ENCODE measurements around the gene SPR. TPM values are rescaled to one million over a fixed set of nuclear protein-coding genes. Genes with fewer than 3 reads are reported as not detected.

The SPR gene
- total and polyA plus RNA-seq, 9 of the 15 experiments (the other 6 are each of a cell fraction or from before 2014, with no cell fraction given), result 7.7 to 38.3 (median 26.3) TPM

GRCh38 chr2:72934683-72935610 is 47.7 kb downstream of the SPR start:
- Histone ChIP-seq H3K79me2 (ENCODE audit: control insufficient read depth, insufficient read depth, low read length) (no peaks in the 10 kb centered on the region), H3K9ac (ENCODE audit: insufficient read depth in 1 of 2, low read depth in 2 of 2, low read length in 2 of 2) (0 out of 4 replicates have a peak overlapping the region, but pooled peaks of 1 of the 2 experiments have one; percentile 10), H4K20me1 (replicated peaks; ENCODE audit: control insufficient read depth, insufficient read depth, low read length) (peaks cover 26% of the 10 kb centered on the region), H3K27ac (ENCODE audit: extremely low read depth, low read depth, low read length) (no peak overlapping the region), H3K4me1 (replicated peaks in 1 of 2; ENCODE audit: control insufficient read depth in 2 of 2, insufficient read depth in 2 of 2, low read length in 2 of 2) (peaks cover 0 to 7% of the 10 kb centered on the region in 2 experiments; a peak in 1 of 5 replicates), H3K4me2 (ENCODE audit: insufficient read depth, low read length) (no peak overlapping the region), H2AFZ (ENCODE audit: low read depth, low read length) (no peak overlapping the region), H3K27me3 (ENCODE audit: control insufficient read depth in 2 of 2, insufficient read depth in 2 of 2, low read length in 2 of 2) (peaks cover 5 to 73% of the 10 kb centered on the region in 2 experiments; a peak in 3 of 5 replicates), H3K4me3 (no peak overlapping the region), H3K9me3 (replicated peaks; ENCODE audit: control insufficient read depth, insufficient read depth, low read depth, low read length) (no peaks in the 10 kb centered on the region), H3K36me3 (ENCODE audit: control insufficient read depth, insufficient read depth, low read length) (no peaks in the 10 kb centered on the region), H3K9me1 (ENCODE audit: control insufficient read depth, insufficient read depth, low read length) (no peaks in the 10 kb centered on the region)
- ChIA-PET CTCF (ENCODE audit: low intra/inter-chr PET ratio) (interaction anchor here (0.6 to 1.4 kb wide), 2 partner anchors 41 to 42 kb away, joined by 3 to 4 read pairs; no protein-coding TSS in a partner anchor), POLR2A (interaction anchor here (0.6 kb wide), 1 partner anchor 1929 kb away, joined by 3 read pairs; no protein-coding TSS in a partner anchor)
- ATAC-seq (peak; percentile 85), DNase-seq (ENCODE audit: extremely low read depth in 1 of 4, low spot score in 3 of 4) (peak; percentile 67 to 75 (median 72)), FAIRE-seq (peak; percentile 91)
- in situ Hi-C loops (cut with MboI), result loop anchor here (5.0 kb wide), 1 partner anchor 43 kb away; no protein-coding TSS in a partner anchor
- no TSS peak for BruUV-seq (replicated peaks)
- intact Hi-C loops (cut with micrococcal nuclease), result loop anchor here (1.0 kb wide), 1 partner anchor 42 kb away; no protein-coding TSS in a partner anchor
- 12% methylated on average over 13 of the region's 14 CpGs for WGBS (ENCODE audit: insufficient coverage, low coverage, missing lambda C conversion rate)
- TF ChIP-seq RBM34 (IDR thresholded peaks at IDR 0.05; ENCODE audit: borderline replicate concordance, insufficient read depth, low read length) (no peak), BRD4 (IDR thresholded peaks at IDR 0.05) (no peak), YY1 (IDR thresholded peaks at IDR 0.05; ENCODE audit: borderline replicate concordance in 1 of 3, control insufficient read depth in 1 of 3, extremely low read depth in 1 of 3, insufficient read depth in 3 of 3, insufficient read length in 1 of 3, insufficient replicate concordance in 2 of 3, low read depth in 1 of 3, low read length in 2 of 3) (peak in 1 of 3 experiments; percentile 46), HIVEP1 (CRISPR knock-in tag; IDR thresholded peaks at IDR 0.05) (no peak), ZNF436 (CRISPR knock-in tag; IDR thresholded peaks at IDR 0.05) (no peak), KLF13 (tag; IDR thresholded peaks at IDR 0.05; ENCODE audit: borderline replicate concordance, low read depth) (no peak), ZNF79 (CRISPR knock-in tag; IDR thresholded peaks at IDR 0.05; ENCODE audit: low read depth) (no peak), HMBOX1 (IDR thresholded peaks at IDR 0.05) (no peak), NR4A1 (CRISPR knock-in tag; IDR thresholded peaks at IDR 0.05) (no peak), NR4A1 (tag; IDR thresholded peaks at IDR 0.05) (no peak), ZNF75A (CRISPR knock-in tag; IDR thresholded peaks at IDR 0.05) (no peak), PATZ1 (CRISPR knock-in tag; IDR thresholded peaks at IDR 0.05; ENCODE audit: borderline replicate concordance) (no peak), ZNF561 (CRISPR knock-in tag; conservative IDR thresholded peaks at IDR 0.05) (no peak), CBFB (CRISPR knock-in tag; IDR thresholded peaks at IDR 0.05) (no peak), ZBTB2 (IDR thresholded peaks at IDR 0.05) (no peak)

Measured in K562 (cell line).